Stomach (tissue), 4 donors: ENCODE measurements around the gene PRSS2.

Experiments
- EP300 ChIP-seq: sonication (generic); formaldehyde crosslinking; IDR thresholded peaks from one replicate; pipeline ENCODE4 v1.6.1; 2017; ENCODE audit warnings: antibody characterized with exemption
- TF ChIP-seq, protein P1 (sequence below), 7 experiments: fragments of 450-650 bp in 4 of 7; fragments of 200-600 bp in 3 of 7; sonication (generic) in 3 of 7; IDR thresholded peaks; one replicate each; pipeline ENCODE4 v1.5.1; 2016 to 2019; ENCODE audit warnings: antibody characterized with exemption in 7 of 7, control low read depth in 2 of 7, mild to moderate bottlenecking in 1 of 7

DNA sequence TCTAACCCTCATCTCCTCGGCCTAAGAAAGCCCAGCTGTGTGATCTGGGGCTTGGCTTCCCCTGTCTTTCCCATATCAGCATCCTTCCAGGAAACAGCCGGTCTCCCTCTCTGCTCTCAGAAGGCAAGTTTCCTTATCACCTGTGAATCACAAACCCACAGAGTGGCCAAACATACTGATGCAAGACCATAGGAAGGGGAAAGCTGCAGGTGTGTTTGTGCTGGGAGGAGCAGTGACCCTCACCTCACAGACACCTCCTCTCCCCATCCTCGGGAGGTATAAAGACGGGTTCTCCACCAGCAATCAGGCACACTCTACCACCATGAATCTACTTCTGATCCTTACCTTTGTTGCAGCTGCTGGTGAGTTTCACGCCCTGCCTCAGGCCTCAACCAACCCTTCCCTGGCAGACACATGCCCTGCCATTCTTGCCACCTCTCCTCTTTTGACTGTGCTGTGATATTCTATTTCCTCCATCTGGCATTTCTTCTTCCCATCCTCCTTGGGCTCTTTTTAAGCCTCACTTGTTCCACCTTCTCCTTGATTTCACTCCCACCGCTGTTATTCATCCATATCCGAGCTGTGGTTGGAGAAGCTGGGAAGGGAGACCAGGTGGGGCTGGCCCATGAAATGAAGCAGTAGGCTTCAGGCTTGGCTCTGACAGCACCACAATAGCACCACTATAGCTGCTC, at the start of gene PRSS2:
- TF ChIP-seq, protein P1, sequence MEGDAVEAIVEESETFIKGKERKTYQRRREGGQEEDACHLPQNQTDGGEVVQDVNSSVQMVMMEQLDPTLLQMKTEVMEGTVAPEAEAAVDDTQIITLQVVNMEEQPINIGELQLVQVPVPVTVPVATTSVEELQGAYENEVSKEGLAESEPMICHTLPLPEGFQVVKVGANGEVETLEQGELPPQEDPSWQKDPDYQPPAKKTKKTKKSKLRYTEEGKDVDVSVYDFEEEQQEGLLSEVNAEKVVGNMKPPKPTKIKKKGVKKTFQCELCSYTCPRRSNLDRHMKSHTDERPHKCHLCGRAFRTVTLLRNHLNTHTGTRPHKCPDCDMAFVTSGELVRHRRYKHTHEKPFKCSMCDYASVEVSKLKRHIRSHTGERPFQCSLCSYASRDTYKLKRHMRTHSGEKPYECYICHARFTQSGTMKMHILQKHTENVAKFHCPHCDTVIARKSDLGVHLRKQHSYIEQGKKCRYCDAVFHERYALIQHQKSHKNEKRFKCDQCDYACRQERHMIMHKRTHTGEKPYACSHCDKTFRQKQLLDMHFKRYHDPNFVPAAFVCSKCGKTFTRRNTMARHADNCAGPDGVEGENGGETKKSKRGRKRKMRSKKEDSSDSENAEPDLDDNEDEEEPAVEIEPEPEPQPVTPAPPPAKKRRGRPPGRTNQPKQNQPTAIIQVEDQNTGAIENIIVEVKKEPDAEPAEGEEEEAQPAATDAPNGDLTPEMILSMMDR (IDR thresholded peaks at IDR 0.05) = no peak
- no peak for TF ChIP-seq EP300
